C4-2B (cell line): ENCODE measurements around the gene EZH1.

Experiments used
- H3K27ac ChIP-seq: fragments of 450-650 bp; 2 replicates; pipeline ENCODE4 v1.5.1; 2017
- ZFX ChIP-seq: fragments of 450-650 bp; IDR thresholded peaks from 2 replicates; pipeline ENCODE4 v1.6.1; 2017
- TF ChIP-seq, protein P1 (sequence below): fragments of 450-650 bp; conservative IDR thresholded peaks from 2 replicates; pipeline ENCODE4 v1.5.1; 2017; ENCODE audit warnings: mild to moderate bottlenecking

The EZH1 gene

DNA sequence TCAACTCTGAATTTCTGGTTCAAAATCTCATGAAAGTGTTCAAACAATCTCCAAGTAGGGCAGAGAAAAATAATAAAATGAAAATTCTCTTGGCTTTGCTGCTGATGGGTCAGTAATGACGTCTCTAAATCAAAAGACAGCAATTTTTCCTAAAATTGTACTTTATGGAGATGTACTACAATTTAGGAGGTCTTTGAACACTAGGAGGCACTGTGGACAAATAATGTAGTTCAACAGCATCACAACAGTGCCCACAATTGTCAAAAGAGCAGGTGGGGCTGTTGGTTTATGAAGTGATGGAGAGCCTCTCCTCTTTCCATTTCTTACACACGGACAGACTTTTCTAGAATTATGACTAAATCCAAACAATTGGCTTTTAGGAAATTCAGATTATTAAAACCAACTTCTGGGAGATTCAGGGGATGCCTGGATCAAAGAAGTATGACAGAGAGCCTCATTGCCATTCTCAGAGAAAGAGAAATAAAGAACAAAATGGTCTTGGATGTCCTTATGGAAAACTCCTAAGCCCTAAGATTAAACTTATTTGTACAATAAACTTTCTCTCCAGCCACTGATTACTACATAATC is 23.8 kb downstream of the EZH1 start:
- no peak for TF ChIP-seq ZFX
- TF ChIP-seq, protein P1, sequence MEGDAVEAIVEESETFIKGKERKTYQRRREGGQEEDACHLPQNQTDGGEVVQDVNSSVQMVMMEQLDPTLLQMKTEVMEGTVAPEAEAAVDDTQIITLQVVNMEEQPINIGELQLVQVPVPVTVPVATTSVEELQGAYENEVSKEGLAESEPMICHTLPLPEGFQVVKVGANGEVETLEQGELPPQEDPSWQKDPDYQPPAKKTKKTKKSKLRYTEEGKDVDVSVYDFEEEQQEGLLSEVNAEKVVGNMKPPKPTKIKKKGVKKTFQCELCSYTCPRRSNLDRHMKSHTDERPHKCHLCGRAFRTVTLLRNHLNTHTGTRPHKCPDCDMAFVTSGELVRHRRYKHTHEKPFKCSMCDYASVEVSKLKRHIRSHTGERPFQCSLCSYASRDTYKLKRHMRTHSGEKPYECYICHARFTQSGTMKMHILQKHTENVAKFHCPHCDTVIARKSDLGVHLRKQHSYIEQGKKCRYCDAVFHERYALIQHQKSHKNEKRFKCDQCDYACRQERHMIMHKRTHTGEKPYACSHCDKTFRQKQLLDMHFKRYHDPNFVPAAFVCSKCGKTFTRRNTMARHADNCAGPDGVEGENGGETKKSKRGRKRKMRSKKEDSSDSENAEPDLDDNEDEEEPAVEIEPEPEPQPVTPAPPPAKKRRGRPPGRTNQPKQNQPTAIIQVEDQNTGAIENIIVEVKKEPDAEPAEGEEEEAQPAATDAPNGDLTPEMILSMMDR: peak; percentile 87
- no peak overlapping the region for H3K27ac ChIP-seq

GRCh38 chr17:42709561-42709960 is 35.3 kb downstream of the EZH1 start:
- TF ChIP-seq, protein P1: no peak
- no peak for TF ChIP-seq ZFX
- H3K27ac ChIP-seq: no peak overlapping the region

DNA sequence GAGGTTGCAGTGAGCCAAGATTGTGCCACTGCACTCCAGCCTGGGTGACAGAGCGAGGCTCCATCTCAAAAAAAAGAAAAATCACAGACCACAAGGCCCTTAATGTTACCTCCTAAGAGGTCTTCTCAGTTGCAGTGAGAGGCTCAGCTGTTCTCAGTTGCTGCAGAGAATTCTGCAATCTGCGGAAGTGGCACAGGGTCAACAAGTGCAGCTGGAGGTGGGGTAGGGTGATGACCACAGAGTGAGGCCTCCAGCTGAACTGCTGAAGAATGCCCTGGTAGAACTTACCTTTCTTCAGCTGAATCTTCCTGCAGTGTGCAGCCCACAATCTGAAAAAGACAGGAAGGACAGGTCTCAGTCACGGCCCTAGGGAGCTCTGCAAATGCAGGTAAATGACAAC is 36.3 kb downstream of the EZH1 start:
- TF ChIP-seq, protein P1: no peak
- TF ChIP-seq ZFX: no peak

DNA sequence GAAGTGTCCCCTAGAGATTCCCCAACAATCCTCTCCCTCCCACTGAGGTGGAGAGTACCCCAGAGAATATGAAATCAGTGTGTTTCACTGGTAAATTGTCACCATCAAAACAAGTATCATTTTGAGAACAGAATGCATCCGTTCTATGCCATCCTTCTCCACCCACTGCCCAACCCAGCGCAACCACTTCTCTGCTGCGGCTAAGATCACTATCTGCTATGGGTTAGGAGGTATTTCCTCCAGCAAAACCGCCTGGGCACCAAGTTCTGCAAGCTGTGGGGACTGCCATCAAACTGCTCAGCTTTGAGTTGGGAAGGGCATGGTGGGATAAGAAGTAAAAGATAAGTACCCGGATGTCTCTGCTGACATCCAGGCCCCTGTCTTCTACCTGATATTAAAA is 38.1 kb downstream of the EZH1 start:
- no peak overlapping the region for H3K27ac ChIP-seq
- TF ChIP-seq ZFX: no peak
- TF ChIP-seq, protein P1: no peak

More for the DNA sequence above, 36.3 kb downstream of the EZH1 start:
- H3K27ac ChIP-seq: no peak overlapping the region

DNA sequence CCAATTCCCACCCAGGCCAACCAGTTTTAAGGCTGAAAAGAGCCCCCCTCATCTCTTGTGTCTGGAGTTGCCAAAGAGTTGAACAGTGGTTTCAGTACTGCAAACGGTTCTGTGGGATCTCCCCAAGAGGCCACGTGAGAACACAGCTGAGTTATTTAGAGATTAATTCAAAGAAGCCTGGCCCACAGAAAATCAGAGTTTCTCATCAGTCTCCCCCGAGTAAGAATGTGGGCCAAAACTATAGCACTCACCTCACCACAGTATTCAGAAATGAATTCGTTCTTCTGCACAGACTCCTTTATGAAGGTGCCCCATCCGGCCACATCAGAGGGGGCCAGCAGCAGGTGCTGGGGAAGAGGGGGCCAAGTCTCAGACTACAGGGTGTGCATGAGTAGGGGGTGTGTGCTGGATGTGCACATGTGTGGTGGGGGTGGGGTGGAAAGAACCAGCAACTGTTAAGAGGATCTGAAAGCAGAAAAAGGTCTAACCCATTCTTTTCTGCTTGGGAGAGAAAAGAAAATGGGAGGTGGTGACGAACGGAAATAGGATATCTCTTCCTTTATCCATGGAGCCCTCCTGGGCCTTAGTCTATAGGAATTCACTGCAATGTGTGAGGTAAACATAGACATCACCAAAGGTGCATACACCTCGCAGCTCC is 39.9 kb downstream of the EZH1 start:
- H3K27ac ChIP-seq: no peak overlapping the region
- TF ChIP-seq, protein P1: no peak
- TF ChIP-seq ZFX: no peak

GRCh38 chr17:42704490-42704836 is 40.4 kb downstream of the EZH1 start:
- TF ChIP-seq, protein P1: no peak
- TF ChIP-seq ZFX: no peak
- H3K27ac ChIP-seq: no peak overlapping the region

GRCh38 chr17:42702446-42702845 is 42.4 kb downstream of the EZH1 start:
- no peak overlapping the region for H3K27ac ChIP-seq
- TF ChIP-seq, protein P1: no peak
- no peak for TF ChIP-seq ZFX
